HG03139 (cell line): ENCODE measurements around the gene TIMM29.

Experiments used
- ATAC-seq: cut with Tn5 transposase; IDR thresholded peaks from one replicate; pipeline ENCODE4 v1.9.1; 2021; ENCODE audit not compliant: unreplicated experiment

TIMM29 gene

DNA sequence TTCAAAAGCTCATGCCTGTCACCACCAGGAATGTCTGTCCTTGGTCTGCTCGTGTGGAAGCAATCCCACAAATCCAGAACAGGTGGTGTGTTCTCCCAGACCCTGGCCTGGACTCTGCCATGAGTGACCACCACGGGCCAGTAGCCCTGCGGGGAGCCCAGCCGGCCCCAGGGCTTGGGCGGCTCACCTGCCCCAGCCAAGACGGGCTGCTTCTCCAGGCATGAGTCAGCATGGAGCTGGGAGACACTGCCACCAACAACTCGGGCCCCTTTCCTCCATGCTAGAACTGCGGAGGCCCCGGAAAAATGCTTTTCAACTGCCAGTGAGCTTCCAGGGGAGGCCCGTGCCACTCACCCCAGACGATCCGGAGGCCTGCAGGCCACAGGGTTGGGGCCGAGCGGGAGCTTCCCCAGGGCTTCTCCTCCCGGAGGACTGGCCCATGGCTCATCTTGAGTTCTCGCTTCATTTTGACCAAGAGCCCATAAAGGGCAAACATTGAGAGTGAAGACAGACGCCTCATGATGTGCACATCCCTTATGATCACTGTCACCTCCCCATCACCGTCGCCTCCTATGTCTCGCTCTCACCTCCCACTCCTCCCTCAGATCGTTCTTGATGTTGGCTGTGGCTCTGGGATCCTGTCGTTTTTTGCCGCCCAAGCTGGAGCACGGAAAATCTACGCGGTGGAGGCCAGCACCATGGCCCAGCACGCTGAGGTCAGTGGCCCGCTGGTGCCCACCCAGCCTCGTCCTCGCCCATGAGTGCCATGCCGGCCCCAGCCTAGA is 16.8 kb upstream of the TIMM29 start:
- no peak for ATAC-seq

DNA sequence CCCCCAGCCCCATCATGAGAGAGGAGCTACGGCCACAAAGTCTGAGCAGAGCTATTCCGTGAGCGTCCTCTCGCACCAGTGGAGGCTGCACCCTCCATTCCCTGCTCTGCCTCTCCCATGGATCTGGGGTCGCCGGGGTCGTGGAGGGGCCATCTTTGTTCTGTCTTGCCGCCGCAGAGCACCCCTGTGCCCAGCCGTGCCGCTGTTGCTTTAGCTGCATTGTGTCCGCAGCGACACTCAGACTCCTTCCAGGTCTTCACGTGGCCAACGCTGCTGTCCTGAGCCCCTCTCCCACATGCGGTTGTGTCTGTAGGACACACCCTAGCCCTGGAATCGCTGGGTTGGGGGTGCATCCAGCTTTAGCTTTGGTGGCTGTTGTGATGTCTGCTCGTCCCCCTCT is 16.0 kb upstream of the TIMM29 start:
- no peak for ATAC-seq

DNA sequence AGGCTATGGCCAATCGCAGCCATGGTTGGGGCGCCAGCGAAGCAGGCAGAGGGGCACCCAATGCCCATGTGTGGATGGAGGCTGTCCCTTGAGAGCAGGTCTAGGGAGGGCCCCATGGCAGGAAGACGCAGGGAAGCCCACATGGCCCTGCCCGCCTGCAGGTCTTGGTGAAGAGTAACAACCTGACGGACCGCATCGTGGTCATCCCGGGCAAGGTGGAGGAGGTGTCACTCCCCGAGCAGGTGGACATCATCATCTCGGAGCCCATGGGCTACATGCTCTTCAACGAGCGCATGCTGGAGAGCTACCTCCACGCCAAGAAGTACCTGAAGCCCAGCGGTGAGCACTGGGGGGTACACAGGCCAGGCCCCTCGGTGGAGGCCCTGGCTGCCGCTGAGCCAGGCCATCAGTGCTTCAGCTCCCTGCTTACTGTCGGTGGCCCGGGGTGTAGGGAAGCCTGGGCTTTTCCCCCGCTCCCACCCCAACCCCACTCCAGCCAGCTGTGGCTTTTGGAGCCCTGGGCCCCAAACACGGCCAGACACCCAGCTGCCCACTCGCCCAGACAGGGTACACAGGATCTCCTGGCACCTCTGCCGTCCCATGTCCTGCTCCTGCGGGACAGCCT is 14.8 kb upstream of the TIMM29 start:
- no peak for ATAC-seq

- no peak for ATAC-seq
Measured at GRCh38 chr19:10915130-10916091, 13.2 kb upstream of the TIMM29 start.

DNA sequence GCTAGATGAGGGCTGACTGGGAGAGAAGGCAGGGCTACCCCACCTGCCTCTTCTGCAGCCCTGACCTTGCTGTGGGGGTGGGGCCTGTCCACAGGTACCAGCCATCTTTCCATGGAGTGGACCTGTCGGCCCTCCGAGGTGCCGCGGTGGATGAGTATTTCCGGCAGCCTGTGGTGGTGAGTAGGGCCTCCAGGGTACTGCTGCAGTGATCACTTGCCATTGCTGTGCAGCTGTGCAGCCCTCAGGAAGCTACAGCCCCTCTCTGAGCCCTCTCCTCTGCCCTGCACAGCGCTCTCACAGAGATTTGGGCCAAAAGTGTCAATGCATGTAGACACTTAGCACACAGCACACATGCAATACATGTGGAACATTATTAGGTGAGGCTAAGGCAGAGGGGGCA is 12.0 kb upstream of the TIMM29 start:
- no peak for ATAC-seq

DNA sequence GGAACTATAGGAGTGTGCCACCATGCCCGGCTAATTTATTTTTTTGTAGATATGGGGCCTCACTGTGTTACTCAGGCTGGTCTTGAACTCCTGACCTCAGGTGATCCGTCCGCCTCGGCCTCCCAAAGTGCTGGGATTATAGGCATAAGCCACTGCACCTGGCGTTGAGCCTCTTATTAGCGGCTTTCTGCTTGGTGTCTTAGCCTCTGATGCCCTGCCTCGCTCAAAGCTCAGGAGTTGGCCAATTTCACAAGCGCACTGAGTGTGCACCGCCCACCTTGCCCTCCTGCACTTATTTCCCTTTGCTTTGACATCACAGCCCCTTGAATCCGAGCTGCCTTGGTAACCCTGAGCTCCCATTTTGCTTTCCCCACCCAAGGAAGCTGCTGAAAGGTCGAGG is 10.3 kb upstream of the TIMM29 start:
- ATAC-seq = no peak

- no peak for ATAC-seq
Measured at GRCh38 chr19:10919352-10920287, 9.0 kb upstream of the TIMM29 start.

- ATAC-seq = no peak
Measured at GRCh38 chr19:10920288-10920655, 8.3 kb upstream of the TIMM29 start.

GRCh38 chr19:10920781-10921180 is 7.8 kb upstream of the TIMM29 start:
- ATAC-seq = no peak

- no peak for ATAC-seq
Measured at GRCh38 chr19:10921199-10921909, 7.3 kb upstream of the TIMM29 start.

DNA sequence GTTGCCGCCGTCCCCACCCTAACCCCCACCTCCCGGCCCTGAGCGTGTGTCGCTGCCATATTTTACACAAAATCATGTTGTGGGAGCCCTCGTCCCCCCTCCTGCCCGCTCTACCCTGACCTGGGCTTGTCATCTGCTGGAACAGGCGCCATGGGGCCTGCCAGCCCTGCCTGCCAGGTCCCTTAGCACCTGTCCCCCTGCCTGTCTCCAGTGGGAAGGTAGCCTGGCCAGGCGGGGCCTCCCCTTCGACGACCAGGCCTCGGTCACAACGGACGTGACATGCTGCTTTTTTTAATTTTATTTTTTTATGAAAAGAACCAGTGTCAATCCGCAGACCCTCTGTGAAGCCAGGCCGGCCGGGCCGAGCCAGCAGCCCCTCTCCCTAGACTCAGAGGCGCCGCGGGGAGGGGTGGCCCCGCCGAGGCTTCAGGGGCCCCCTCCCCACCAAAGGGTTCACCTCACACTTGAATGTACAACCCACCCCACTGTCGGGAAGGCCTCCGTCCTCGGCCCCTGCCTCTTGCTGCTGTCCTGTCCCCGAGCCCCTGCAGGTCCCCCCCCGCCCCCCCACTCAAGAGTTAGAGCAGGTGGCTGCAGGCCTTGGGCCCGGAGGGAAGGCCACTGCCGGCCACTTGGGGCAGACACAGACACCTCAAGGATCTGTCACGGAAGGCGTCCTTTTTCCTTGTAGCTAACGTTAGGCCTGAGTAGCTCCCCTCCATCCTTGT is 6.5 kb upstream of the TIMM29 start:
- no peak for ATAC-seq

- no peak for ATAC-seq
Measured at GRCh38 chr19:10922638-10923014, 6.0 kb upstream of the TIMM29 start.

GRCh38 chr19:10923260-10924112 is 5.1 kb upstream of the TIMM29 start:
- no peak for ATAC-seq

GRCh38 chr19:10924597-10924996 is 4.0 kb upstream of the TIMM29 start:
- ATAC-seq = no peak

DNA sequence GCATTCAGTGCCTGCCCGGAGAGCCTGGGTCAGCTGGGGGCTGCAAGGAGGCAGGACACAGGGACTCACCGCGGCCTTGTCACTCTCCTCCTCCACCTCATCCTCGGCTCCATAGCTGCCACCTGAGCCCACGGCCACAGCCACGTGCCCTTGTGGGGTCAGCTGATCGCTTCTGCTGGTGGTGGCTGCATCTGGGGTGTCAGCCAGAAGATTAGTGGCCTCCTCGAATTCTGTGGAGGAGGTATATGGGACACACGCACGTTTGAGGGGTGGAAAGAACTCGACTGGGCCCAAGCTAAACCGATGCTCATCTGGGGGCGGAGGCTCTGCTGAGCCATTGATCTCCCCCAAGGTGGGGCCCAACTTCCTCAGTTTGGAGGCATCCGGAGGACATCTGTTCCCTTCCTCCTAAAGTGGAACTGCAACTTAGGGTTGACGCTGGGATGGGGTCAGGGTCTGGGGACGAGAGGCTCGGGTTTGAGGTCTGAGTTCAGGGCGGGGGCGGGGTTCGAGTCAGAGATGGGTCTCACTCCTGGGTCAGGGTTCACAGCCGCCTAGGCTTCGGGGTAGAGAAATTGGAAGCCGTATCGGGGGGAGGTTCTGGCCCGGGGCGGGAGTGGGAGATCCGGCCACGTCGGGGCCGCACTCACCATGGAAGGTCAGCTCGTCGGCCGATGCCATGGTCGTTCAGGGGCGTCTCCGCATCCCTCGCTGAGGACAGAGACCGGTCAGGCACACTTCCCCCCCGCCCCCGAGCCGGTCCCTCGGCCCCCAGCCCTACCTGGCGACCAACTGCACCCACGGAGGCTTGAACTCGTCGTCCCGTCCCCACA is 665 bp upstream of the TIMM29 start:
- ATAC-seq = no peak

GRCh38 chr19:10929402-10929794 is 787 bp downstream of the TIMM29 start:
- ATAC-seq = no peak

DNA sequence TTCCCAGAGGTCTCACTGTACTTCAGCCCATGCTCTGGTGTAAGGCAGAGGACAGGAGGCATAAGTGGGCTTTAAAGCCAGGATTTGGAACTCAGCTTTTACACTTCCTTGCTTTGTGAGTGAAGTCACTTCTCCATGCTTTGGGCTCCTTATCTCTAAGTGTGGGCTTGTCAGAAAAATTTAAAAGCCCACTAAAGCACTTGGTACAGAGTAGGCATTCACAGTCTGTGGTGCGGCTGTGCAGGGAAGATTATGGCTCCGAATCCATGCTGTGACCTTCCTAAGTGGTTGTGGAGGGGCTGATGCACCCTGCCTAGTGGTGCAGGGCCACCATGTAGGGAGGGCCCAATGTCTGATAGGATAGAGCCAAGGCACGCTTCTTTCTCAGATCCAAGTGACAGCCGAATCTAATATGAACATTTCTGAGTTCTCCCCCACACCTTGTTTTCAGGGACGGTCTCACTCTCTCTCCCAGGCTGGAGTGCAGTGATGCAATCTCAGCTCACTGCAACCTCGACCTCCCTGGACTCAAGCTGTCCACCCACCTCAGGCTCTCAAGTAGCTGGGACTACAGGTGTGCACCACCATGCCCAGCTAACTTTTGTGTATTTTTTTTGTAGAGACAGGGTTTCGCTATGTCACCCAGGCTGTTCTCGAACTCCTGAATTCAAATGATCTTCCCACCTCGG is 6.9 kb downstream of the TIMM29 start:
- no peak for ATAC-seq
